Stimulated activated naive CD4-positive, alpha-beta T cell (primary cell): ENCODE measurements around the gene PRRC2A.

ENCODE experiments used
- DNase-seq, 6 experiments: peaks; one replicate each; lab custom pipeline; 2025; lab: John Stamatoyannopoulos, UW

Gene PRRC2A

GRCh38 chr6:31622684-31623091, 2.2 kb downstream of the PRRC2A start:
- DNase-seq = no peak

- no peak for DNase-seq
Measured at GRCh38 chr6:31624070-31624469, 3.6 kb downstream of the PRRC2A start.

- DNase-seq = no peak
Measured at GRCh38 chr6:31626952-31627351, 6.4 kb downstream of the PRRC2A start.

DNA sequence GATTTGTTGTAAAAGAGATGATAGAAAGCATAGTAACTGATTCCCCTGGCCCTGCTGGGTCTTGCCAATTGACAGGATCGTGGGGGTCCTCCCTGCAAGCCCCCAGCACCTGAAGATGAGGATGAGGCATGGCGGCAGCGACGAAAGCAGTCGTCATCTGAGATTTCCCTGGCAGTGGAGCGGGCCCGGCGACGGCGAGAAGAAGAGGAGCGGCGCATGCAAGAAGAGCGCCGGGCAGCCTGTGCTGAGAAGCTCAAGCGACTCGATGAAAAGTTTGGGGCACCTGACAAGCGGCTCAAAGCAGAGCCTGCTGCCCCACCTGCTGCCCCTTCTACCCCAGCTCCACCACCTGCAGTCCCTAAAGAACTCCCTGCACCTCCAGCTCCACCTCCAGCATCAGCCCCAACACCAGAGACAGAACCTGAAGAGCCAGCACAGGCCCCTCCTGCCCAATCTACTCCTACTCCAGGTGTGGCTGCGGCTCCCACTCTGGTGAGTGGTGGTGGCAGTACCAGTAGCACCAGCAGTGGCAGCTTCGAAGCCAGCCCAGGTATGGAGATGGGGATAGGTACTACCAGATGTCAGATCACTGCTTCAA, 7.3 kb downstream of the PRRC2A start:
- no peak for DNase-seq

DNA sequence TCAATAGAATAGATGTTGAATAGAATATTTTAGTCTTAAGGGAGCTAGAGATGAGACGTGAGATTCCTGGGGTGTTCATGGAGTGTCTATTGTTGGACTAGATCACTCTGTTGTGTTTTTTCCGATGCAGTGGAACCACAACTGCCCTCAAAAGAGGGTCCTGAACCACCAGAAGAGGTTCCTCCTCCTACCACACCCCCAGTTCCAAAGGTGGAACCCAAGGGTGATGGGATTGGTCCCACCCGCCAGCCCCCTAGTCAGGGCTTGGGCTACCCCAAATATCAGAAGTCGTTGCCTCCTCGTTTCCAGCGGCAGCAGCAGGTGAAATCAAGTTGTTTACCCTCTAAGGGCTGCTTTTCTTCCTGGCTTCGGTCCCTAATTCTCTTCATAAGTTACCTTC, 8.5 kb downstream of the PRRC2A start:
- DNase-seq = no peak

DNA sequence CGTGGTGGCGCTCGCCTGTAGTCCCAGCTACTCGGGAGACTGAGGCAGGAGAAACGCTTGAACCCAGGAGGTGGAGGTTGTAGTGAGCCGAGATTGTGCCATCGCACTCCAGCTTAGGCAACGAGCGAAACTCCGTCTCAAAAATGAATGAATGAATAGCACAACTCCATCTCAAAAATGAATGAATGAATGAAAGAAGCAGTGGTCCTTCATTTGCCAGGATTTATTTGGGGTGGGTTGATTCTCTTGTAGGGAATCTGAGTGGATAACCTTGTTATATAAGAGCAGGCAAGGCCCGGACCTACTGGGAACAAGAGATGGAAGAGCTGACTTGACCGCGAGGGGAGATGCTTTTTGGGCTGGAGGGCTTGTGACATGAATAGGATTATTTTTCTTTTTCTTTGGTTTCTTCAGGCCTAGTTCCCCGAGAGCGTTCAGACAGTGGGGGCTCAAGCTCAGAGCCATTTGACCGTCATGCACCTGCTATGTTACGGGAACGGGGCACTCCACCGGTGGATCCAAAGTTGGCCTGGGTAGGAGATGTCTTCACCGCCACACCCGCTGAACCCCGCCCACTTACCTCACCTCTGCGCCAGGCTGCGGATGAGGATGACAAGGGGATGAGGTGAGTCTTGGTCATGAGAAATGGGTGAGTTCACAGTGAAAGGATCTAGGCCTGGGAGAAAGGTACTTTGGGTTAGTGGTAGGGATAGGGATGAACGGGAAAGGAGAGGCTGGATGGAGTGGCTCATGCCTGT, 9.8 kb downstream of the PRRC2A start:
- DNase-seq = no peak

GRCh38 chr6:31631209-31631608, 10.7 kb downstream of the PRRC2A start:
- no peak for DNase-seq

DNA sequence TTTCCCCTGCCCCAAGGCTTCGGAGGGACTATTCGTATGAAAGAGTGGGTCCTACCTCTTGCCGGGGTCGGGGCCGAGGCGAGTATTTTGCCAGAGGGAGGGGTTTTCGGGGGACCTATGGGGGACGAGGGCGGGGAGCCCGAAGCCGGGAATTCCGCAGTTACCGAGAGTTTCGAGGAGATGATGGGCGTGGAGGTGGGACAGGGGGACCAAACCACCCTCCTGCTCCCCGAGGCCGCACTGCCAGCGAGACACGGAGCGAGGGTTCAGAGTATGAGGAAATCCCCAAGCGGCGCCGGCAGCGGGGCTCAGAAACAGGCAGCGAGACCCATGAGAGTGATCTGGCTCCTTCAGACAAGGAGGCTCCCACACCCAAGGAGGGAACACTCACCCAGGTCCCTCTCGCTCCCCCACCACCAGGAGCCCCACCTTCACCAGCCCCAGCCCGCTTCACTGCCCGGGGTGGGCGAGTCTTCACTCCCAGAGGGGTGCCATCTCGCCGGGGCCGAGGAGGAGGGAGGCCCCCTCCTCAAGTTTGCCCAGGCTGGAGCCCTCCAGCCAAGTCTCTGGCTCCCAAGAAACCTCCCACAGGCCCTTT, 11.3 kb downstream of the PRRC2A start:
- no peak for DNase-seq

DNA sequence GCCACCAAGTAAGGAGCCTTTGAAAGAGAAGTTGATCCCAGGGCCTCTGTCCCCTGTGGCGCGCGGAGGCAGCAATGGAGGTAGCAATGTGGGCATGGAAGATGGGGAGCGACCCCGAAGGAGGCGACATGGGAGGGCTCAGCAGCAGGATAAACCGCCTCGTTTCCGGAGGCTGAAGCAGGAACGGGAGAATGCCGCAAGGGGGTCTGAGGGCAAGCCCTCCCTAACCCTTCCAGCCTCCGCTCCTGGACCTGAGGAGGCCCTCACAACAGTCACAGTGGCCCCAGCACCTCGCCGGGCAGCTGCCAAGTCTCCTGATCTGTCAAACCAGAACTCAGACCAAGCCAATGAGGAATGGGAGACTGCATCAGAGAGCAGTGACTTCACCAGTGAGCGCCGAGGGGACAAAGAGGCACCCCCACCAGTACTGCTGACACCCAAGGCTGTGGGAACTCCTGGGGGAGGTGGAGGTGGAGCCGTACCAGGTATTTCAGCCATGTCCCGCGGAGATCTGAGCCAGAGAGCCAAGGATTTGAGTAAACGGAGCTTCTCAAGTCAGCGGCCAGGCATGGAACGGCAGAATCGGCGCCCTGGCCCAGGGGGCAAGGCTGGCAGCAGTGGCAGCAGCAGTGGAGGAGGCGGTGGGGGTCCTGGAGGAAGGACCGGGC, 11.9 kb downstream of the PRRC2A start:
- DNase-seq = no peak

DNA sequence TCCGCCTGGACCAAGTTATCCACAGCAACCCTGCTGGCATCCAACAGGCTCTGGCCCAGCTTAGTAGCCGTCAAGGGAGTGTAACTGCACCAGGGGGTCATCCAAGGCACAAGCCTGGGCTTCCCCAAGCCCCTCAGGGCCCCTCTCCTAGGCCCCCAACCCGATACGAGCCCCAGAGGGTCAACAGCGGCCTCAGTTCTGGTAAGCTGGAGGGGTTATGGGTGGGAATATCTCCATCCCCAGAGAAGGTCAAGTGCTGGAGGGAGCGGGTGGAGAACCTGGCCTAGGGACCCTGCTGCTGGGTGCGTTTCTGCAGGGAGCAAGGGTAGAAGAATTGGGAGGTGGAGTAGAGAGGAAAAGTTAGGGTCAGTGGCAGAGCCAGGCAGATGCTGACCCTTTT, 12.9 kb downstream of the PRRC2A start:
- DNase-seq = no peak

GRCh38 chr6:31634131-31634530, 13.6 kb downstream of the PRRC2A start:
- DNase-seq = no peak

DNA sequence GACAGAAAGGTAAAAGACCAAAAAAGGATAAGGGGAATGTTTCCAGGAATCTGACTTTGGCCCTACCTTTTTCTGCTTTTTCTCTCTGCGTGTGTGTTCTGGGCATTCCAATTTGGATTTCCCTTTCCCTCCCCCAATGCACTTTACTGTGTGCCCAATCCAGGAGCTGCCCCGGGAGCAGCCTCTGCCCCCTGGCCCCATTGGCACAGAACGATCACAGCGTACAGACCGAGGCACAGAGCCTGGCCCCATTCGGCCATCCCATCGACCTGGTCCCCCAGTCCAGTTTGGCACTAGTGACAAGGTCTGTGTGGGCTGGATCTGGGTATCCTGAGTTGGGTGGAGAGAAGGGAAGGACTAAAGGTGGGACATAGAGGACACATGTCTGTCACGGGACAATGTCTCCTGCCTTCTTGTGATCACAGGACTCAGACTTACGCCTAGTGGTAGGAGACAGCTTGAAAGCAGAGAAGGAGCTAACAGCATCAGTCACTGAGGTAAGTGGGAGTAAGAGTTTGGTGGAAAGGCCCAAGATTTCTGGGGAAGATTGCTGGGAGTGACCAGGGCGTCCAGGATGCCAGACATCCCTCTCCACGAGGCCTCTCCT, 14.6 kb downstream of the PRRC2A start:
- DNase-seq = no peak

DNA sequence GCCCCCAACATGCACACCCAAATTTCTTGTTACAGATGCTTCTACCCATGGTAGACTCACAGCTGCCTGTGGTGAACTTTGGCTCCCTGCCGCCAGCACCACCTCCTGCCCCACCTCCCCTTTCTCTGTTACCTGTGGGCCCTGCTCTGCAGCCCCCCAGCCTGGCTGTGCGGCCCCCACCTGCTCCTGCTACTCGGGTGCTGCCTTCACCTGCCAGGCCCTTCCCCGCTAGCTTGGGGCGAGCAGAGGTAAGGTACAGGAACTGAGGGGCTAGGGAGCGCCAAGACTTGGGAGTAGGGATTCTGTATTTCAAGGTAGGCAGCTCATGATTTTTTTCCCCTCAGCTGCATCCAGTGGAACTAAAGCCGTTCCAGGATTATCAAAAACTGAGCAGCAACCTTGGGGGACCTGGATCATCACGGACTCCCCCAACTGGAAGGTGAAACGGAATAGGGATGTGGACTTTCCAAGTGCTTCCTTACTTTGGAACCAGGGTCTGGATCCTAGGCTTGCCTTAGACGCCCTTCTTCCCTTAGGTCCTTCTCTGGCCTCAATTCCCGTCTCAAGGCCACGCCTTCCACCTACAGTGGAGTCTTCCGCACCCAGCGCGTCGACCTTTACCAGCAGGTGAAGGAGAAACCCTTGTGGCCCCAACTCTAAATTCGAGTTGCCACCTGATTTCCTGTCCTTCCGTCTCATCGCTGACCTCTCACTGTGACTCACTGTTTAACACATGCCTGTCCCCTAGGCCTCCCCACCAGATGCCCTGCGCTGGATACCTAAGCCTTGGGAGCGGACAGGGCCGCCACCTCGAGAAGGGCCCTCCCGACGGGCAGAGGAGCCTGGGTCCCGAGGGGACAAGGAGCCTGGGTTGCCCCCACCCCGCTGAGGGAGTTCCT, 16.4 kb downstream of the PRRC2A start:
- DNase-seq = no peak

GRCh38 chr6:31639043-31639442, 18.5 kb downstream of the PRRC2A start:
- no peak for DNase-seq

- DNase-seq = no peak
Measured at GRCh38 chr6:31639449-31639861, 18.9 kb downstream of the PRRC2A start.

- no peak for DNase-seq
Measured at GRCh38 chr6:31640612-31641011, 20.1 kb downstream of the PRRC2A start.

DNA sequence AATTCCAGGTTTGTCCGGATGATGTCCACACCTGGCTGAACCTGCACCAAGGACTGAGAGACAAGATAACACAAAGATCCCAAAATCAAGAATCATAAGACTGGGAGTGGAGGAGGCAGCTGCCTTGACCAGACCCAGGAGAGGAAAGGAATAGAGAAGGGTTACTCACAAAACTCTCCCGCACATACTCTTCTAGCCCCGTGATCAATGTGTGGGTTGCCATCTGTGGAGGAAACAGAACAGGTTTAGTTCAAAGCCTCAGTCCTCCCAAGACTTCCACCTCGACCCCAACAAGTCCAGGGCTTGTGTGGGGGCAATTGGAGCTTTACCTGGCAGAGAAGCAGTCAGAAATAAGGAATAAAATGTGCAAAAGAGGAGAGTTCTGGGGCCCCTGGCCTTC, 20.9 kb downstream of the PRRC2A start:
- no peak for DNase-seq

DNA sequence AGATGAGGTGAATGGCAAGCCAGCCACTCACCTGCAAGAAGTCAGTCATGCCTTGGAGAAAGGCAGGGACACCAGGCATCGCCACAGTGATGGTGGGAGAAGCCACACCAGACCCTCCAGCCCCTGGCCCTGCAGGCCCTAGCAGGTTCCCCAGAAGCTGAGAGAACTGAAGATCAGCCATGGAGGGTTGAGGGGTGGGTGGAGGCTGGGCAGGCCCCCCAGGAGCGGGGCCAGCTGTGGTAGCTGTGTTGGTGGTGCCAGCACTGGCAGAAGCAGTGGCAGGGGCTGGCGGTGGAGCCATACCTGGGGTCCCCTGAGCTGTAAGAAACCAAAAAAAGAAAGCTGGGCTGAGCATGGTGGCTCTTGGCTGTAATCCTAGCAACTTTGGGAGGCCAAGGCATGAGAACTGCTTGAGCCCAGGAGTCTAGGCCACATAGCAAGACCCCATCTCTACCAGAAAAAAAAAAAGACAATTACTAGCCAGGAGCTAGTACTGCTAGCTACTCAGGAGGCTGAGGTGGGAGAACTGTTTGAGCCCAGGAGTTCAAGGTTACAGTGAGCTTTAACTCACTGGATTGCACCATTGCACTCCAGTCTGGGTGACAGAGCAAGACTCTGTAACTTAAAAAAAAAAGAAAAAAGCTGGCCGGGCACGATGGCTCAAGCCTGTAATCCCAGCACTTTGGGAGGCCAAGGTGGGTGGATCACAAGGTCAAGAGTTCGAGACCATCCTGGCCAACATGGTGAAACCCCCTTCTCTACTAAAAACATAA, 22.5 kb downstream of the PRRC2A start:
- no peak for DNase-seq

GRCh38 chr6:31643818-31644454, 23.4 kb downstream of the PRRC2A start:
- DNase-seq = no peak

DNA sequence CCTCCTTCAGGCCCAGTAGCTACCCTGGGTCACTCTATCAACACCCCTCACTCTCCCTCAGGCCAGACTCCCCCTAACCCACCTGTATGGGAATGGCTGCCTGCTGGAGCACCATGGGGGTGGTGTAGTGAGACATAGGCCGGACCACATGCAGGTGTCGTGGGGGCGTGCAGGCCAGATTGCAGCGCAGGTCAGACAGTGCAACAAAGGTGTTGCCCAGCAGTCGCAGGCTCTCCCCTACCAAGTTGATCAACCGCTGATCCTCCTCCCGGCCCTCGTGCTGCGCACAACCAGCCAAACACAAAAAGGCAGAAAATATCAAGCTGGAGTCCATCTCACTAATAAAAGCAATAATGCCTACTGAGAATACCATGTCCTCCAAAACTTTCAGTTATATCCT, 24.8 kb downstream of the PRRC2A start:
- DNase-seq = no peak
